AG10803 (cell line): ENCODE data around the gene NEDD9.

Source experiments
- DNase-seq: peaks from one replicate; pipeline ENCODE4 v3.0.0; 2010; ENCODE audit warnings: low read depth
- H3K4me3 ChIP-seq: 2 replicates; pipeline ENCODE4 v1.5.1; 2011; ENCODE audit warnings: mild to moderate bottlenecking, low read length, control low read depth
- TF ChIP-seq, protein P1 (sequence below): conservative IDR thresholded peaks from 2 replicates; pipeline ENCODE4 v1.5.1; 2011; ENCODE audit warnings: mild to moderate bottlenecking, low read length, control low read depth, inconsistent platforms

Gene NEDD9, protein sequence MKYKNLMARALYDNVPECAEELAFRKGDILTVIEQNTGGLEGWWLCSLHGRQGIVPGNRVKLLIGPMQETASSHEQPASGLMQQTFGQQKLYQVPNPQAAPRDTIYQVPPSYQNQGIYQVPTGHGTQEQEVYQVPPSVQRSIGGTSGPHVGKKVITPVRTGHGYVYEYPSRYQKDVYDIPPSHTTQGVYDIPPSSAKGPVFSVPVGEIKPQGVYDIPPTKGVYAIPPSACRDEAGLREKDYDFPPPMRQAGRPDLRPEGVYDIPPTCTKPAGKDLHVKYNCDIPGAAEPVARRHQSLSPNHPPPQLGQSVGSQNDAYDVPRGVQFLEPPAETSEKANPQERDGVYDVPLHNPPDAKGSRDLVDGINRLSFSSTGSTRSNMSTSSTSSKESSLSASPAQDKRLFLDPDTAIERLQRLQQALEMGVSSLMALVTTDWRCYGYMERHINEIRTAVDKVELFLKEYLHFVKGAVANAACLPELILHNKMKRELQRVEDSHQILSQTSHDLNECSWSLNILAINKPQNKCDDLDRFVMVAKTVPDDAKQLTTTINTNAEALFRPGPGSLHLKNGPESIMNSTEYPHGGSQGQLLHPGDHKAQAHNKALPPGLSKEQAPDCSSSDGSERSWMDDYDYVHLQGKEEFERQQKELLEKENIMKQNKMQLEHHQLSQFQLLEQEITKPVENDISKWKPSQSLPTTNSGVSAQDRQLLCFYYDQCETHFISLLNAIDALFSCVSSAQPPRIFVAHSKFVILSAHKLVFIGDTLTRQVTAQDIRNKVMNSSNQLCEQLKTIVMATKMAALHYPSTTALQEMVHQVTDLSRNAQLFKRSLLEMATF

DNA sequence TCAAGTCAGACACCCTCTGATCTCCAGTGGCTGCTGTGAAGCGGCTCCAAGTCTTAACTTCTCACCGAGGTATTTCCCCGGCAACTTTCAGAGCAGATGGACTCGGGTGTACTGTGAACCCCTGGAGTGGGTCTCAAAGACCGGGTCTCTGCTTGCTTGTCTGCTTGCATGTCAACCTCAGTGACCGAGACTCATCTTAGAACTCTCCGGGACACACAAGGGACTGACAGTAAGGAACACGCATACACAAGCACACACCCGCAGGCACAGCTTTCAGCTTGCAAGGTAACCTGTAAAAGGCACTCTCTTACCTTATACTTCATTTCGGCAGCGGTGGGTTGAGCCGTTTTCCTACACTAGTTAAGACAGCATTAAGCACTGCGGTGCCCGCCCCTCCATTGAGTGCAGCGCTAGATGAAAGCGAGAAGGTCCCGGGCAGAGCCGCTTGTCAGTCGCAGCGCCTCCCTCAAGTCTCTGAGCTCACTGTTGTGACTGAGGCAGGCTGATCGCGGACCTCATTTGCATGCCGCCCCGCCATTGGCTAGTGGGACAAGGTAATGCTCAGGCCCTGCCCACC lies at the start of gene NEDD9:
TSS of gene NEDD9 (minus strand) at position 476 of the 577 bp plus-strand sequence. CDS start at position 323, 153 bp downstream.
- peak within 1 kb of the TSS; percentile 90 for H3K4me3 ChIP-seq
- peak; percentile 93 for DNase-seq
- TF ChIP-seq, protein P1, sequence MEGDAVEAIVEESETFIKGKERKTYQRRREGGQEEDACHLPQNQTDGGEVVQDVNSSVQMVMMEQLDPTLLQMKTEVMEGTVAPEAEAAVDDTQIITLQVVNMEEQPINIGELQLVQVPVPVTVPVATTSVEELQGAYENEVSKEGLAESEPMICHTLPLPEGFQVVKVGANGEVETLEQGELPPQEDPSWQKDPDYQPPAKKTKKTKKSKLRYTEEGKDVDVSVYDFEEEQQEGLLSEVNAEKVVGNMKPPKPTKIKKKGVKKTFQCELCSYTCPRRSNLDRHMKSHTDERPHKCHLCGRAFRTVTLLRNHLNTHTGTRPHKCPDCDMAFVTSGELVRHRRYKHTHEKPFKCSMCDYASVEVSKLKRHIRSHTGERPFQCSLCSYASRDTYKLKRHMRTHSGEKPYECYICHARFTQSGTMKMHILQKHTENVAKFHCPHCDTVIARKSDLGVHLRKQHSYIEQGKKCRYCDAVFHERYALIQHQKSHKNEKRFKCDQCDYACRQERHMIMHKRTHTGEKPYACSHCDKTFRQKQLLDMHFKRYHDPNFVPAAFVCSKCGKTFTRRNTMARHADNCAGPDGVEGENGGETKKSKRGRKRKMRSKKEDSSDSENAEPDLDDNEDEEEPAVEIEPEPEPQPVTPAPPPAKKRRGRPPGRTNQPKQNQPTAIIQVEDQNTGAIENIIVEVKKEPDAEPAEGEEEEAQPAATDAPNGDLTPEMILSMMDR = no peak

DNA sequence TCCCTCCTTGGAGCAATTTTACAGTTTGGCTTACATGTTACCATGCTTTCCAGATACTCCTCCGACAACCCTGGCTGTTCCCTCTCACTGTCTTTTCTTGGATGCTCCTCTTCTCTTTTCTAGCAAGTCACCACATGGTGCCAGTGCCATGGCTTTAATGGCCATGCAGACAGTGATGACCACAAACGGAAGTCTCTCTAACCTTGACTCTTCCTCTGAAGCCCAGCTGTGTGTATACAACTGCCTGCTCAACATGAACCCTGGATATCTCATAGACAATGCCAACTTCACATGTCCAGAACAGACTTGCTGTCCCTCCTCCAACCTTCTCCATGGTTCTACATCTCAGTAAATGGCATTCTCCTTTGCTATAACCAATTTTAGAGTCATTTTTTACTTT lies 49.8 kb upstream of the NEDD9 start:
- no peak overlapping the region for H3K4me3 ChIP-seq
- TF ChIP-seq, protein P1 = no peak
- no peak for DNase-seq

DNA sequence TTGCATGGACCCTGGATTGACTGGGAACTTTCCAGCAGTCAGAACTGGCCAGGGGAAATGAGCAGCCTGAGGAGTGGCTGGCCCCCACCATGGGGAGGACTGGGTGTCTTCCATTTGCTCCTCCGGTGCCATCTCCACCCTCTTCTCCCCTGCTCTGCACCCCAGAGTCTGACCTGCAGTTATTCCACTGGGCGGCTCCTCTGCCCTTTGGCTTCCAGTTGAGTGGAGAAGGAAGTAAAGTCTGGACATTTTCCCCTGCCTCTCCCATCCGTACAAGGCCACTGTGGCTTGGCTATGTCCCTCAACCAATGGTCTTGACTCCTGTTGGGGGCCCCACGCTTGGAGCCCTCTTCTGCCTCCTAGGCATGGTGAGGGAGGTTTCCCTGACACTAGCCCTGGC lies 47.9 kb upstream of the NEDD9 start:
- TF ChIP-seq, protein P1 = no peak
- no peak overlapping the region for H3K4me3 ChIP-seq
- no peak for DNase-seq

DNA sequence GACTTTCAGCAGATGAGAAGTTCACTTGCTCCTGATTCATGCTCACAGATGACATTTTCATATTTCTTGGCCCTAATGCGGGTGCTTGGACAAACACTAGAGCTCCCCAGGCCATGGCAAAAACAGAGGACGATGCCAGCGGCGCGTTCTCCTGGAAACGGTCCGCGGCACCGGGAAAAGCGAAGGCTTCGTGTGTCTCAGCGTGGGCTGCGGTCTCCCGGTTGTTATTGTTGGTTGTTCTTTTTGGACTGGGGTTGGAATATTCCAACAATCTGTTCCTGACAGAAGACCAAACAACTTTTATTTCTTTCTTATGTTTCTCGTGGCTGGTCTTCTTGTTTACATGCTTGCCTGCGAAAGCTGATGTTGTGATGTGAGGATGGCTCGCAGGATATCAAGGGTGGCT lies 46.8 kb upstream of the NEDD9 start:
- peak overlapping the region; percentile 18 for H3K4me3 ChIP-seq
- TF ChIP-seq, protein P1 = no peak
- DNase-seq = peak; percentile 45

DNA sequence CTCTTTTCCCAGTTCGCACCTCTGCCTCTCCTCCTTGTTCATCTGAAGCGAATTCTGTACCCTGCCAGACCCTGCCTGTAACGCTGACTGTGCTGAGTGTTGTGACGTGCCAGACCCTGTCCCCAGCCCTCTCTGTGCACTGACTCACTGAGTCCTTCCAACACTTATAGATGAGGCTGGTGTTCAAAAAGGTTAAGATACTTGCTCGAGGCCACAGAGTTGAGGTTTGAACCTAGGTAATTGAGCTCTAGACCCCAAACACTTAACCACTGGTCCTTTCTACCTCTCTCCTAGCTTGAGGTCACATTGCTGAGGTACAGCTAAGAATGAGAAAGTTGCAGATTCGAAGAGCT lies 45.7 kb upstream of the NEDD9 start:
- DNase-seq = no peak
- no peak overlapping the region for H3K4me3 ChIP-seq
- TF ChIP-seq, protein P1 = no peak

DNA sequence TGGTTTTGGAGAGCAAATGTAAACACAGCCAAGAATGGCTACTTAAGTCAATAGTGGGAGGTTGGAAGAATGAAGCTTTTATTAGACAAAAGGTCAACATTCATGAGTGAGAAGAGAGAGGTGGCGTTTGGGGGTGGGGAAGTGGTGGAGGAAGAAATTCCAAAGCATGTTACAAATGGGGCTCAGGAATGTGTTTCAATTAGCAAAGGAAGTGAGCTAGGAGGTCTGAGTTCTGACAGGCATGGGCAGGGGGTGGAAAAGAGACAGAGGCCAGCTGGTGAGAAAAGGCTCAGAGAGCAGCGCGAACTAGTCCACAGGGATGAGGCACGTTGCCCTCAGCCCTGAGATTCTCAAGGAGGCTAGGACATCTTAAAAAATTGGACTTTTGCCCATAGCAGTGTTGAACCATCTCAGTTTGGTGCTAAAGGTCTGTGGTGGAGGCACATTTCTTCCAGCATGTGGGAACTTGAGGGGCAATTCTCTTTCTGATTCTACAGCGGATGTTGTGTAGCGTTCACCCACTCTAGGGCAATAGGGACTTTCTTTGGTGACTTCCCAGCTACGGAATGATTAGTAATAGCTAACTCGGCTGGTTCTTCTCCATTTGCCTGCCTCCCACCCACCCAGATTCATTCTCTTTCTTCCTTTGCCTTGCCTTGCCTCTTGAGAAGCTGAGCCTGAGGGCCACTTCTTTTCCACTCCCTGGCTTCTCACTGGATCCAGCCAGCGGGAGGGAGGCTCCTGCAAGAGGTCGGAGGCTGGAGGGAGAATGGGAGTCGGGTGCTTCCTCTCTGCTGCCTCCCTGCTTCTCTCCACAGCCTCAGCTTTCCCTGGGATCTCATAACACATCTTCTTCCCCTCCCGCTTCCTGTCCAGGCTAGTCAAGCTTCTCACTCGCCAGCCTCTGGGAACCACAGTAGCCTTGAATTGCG lies 45.1 kb upstream of the NEDD9 start:
- no peak overlapping the region for H3K4me3 ChIP-seq
- TF ChIP-seq, protein P1 = no peak
- peak; percentile 87 for DNase-seq
